Activated CD4-positive, alpha-beta memory T cell treated with anti-CD3 and anti-CD28 coated beads, Interleukin-2, amount 10 ng/mL, durations not matched to agents 7 days and 5 days (primary cell): ENCODE results near the gene POU5F1. TPM values are rescaled to one million over a fixed set of nuclear protein-coding genes. Genes with fewer than 3 reads are reported as not detected.
"Not testable (repeated sequence)": the region's sequence is repeated elsewhere in the genome, so short reads cannot be mapped to it uniquely, and the experiment has no call there.

Experiments
- CTCF ChIA-PET: fragments of 350-600 bp; sonication (Branson Sonifier 250); formaldehyde crosslinking; loops from one replicate; lab custom pipeline; 2021; ENCODE audit warnings: antibody characterized with exemption, inconsistent platforms; lab: Charles Lee
- POLR2A ChIA-PET: fragments of 350-600 bp; sonication (Branson Sonifier 250); formaldehyde crosslinking; loops from one replicate; lab custom pipeline; 2021; ENCODE audit warnings: antibody characterized with exemption; lab: Charles Lee
- DNase-seq: peaks from one replicate; pipeline ENCODE4 v3.0.0-alpha.2; 2020
- H3K27ac Mint-ChIP-seq: one replicate; pipeline ENCODE4 v1.8.0; 2021; ENCODE audit warnings: mild to moderate bottlenecking, mixed read lengths
- H3K27me3 Mint-ChIP-seq: one replicate; pipeline ENCODE4 v1.8.0; 2021; ENCODE audit warnings: mixed read lengths
- H3K36me3 Mint-ChIP-seq: one replicate; pipeline ENCODE4 v1.8.0; 2021; ENCODE audit warnings: low read depth, mixed read lengths
- H3K4me1 Mint-ChIP-seq: one replicate; pipeline ENCODE4 v1.8.0; 2021; ENCODE audit warnings: mixed read lengths
- H3K4me3 Mint-ChIP-seq: one replicate; pipeline ENCODE4 v1.8.0; 2021; ENCODE audit warnings: mild to moderate bottlenecking, mixed read lengths
- H3K9me3 Mint-ChIP-seq: one replicate; pipeline ENCODE4 v1.8.0; 2021; ENCODE audit warnings: mixed read lengths
- total RNA-seq, 2 experiments: library from RNA; stranded (reverse); gene quantifications; one replicate each; pipeline ENCODE4 v1.2.3, GENCODE V29; 2021

The POU5F1 gene
- total RNA-seq, 2 experiments from 2014 or later = not detected

DNA sequence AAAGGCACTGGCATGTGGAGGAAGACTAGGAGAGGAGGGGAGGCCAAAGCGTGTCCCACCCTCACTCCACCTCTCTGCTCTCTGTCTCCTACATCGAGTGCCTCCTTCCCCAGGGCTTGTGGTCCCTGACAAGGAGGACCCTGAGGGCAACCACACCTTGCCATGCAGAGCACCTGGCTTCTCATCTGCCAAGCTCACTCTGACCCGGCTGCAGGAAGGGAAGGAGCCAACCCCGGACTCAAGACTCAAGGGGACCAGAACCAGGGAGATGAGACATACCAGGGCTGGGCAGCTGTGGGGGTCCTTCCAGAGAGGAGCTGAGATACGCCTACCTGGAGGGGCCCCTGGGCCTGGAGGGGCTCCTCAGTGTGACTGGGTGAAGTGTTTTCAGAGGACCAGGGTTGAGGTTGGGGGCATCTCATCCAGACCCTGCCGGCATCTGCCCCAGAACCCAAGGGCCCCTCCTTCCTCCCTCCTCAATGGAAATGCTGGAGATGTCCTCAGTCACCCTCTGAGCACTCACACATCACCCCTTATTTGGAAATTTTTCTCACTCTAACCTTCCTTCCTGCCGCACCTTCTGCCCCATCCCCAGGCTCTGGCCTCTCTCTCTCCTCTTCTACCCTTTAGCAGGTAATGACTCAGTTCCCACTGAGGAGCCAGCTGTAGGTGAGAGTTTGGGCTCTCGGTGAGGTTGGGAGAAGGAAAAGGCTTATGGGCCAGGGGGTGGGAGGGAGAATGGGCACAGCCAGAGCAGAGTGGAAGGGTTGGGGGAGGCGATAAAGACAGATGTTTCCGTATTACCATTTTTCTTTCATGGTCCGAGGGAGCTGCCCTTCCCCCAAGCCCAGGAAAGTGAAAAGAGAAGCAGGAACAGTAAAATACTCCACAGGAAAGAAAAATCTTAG, 32.0 kb upstream of the POU5F1 start:
- H3K36me3 Mint-ChIP-seq = peaks cover 41% of the 10 kb centered on the region
- POLR2A ChIA-PET = interaction anchor here (0.7 to 2.2 kb wide), 10 partner anchors 9 to 1136 kb away, joined by 3 to 14 read pairs (median 4); partner anchors contain the start of gene HLA-B
- no peaks in the 10 kb centered on the region for H3K27me3 Mint-ChIP-seq
- peak overlapping the region; percentile 96 for H3K27ac Mint-ChIP-seq
- DNase-seq = no peak
- peak overlapping the region; percentile 86 for H3K4me3 Mint-ChIP-seq
- peaks cover 6% of the 10 kb centered on the region for H3K9me3 Mint-ChIP-seq
- H3K4me1 Mint-ChIP-seq = peaks cover 66% of the 10 kb centered on the region
- CTCF ChIA-PET = interaction anchor here (0.7 to 1.6 kb wide), 3 partner anchors 71 to 165 kb away, joined by 3 to 8 read pairs (median 3); no protein-coding TSS in a partner anchor

DNA sequence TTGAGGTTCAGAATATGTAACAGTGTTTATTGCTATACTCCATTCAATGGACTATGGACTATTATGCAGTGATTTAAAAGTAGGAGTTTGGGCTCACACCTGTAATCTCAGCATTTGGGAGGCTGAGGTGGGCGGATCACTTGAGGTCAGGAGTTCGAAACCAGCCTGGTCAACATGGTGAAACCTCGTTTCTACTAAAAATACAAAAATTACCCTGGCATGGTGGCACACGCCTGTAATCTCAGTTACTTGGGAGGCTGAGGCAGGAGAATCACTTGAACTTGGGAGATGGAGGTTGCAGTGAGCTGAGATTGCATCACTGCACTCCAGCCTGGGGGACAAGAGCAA, 28.6 kb upstream of the POU5F1 start:
- DNase-seq, H3K27me3 Mint-ChIP-seq, H3K9me3 Mint-ChIP-seq: not testable (repeated sequence)
- POLR2A ChIA-PET = interaction anchor here (0.7 to 5.3 kb wide), 8 partner anchors 10 to 166 kb away, joined by 3 to 52 read pairs (median 16); partner anchors contain the start of gene TCF19
- Mint-ChIP-seq H3K27ac (peak overlapping the region; percentile 97), H3K4me1 (peaks cover 74% of the 10 kb centered on the region), H3K4me3 (peak overlapping the region; percentile 91), H3K36me3 (peaks cover 49% of the 10 kb centered on the region)
- CTCF ChIA-PET = interaction anchor here (7.8 kb wide), 1 partner anchor 168 kb away, joined by 93 read pairs; no protein-coding TSS in a partner anchor

GRCh38 chr6:31197559-31198305, 27.2 kb upstream of the POU5F1 start:
- Mint-ChIP-seq H3K4me3 (peak overlapping the region; percentile 91), H3K27ac (peak overlapping the region; percentile 97), H3K36me3 (peaks cover 49% of the 10 kb centered on the region), H3K4me1 (peaks cover 61% of the 10 kb centered on the region), H3K9me3 (peaks cover 6% of the 10 kb centered on the region), H3K27me3 (no peaks in the 10 kb centered on the region)
- CTCF ChIA-PET = interaction anchor here (0.6 to 7.8 kb wide), 16 partner anchors 9 to 455 kb away, joined by 3 to 93 read pairs (median 4); partner anchors contain the start of genes BAG6 and PSORS1C2
- POLR2A ChIA-PET = interaction anchor here (0.6 to 5.3 kb wide), 39 partner anchors 11 to 1774 kb away, joined by 3 to 52 read pairs (median 4); partner anchors contain the start of genes DDX39B, HLA-B, MDC1 and MSH5
- peak; percentile 97 for DNase-seq

- Mint-ChIP-seq H3K4me1 (peaks cover 49% of the 10 kb centered on the region), H3K4me3 (peak overlapping the region; percentile 91)
- POLR2A ChIA-PET = interaction anchor here (1.0 to 5.3 kb wide), 29 partner anchors 10 to 581 kb away, joined by 3 to 52 read pairs (median 7); partner anchors contain the start of genes DDX39B, HLA-B, MSH5 and PSORS1C2
Measured at GRCh38 chr6:31196251-31197022, 26.0 kb upstream of the POU5F1 start.

DNA sequence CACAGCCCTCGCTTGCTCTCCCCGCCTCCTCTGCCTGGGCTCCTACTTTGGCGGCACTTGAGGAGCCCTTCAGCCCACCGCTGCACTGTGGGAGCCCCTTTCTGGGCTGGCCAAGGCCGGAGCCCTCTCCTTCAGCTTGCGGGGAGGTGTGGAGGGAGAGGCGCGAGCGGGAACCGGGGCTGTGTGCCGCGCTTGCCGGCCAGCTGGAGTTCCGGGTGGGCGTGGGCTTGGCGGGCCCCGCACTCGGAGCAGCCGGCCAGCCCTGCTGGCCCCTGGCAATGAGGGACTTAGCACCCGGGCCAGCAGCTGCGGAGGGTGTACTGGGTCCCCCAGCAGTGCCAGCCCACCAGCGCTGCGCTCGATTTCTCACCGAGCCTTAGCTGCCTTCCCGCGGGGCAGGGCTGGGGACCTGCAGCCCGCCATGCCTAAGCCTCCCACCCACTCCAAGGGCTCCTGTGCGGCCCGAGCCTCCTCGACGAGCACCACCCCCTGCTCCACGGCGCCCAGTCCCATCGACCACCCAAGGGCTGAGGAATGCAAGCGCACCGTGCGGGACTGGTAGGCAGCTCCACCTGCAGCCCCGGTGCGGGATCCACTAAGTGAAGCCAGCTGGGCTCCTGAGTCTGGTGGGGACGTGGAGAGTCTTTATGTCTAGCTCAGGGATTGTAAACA, 25.0 kb upstream of the POU5F1 start:
- H3K4me1 Mint-ChIP-seq = peaks cover 42% of the 10 kb centered on the region
- H3K27me3 Mint-ChIP-seq, H3K9me3 Mint-ChIP-seq, DNase-seq, H3K27ac Mint-ChIP-seq, H3K4me3 Mint-ChIP-seq: not testable (repeated sequence)
- POLR2A ChIA-PET = interaction anchor here (3.0 to 4.2 kb wide), 2 partner anchors 159 to 170 kb away, joined by 36 to 52 read pairs; no protein-coding TSS in a partner anchor
- CTCF ChIA-PET = interaction anchor here (1.4 to 7.8 kb wide), 5 partner anchors 15 to 171 kb away, joined by 3 to 93 read pairs (median 4); partner anchors contain the start of gene PSORS1C2
- H3K36me3 Mint-ChIP-seq = peaks cover 33% of the 10 kb centered on the region

More at GRCh38 chr6:31196251-31197022, 26.0 kb upstream of the POU5F1 start:
- Mint-ChIP-seq H3K27ac (peak overlapping the region; percentile 97), H3K36me3 (peaks cover 41% of the 10 kb centered on the region)
- DNase-seq, H3K27me3 Mint-ChIP-seq, H3K9me3 Mint-ChIP-seq: not testable (repeated sequence)
- CTCF ChIA-PET = interaction anchor here (0.7 to 7.8 kb wide), 17 partner anchors 9 to 266 kb away, joined by 3 to 93 read pairs (median 4); partner anchors contain the start of genes HLA-B, PSORS1C2 and TCF19

DNA sequence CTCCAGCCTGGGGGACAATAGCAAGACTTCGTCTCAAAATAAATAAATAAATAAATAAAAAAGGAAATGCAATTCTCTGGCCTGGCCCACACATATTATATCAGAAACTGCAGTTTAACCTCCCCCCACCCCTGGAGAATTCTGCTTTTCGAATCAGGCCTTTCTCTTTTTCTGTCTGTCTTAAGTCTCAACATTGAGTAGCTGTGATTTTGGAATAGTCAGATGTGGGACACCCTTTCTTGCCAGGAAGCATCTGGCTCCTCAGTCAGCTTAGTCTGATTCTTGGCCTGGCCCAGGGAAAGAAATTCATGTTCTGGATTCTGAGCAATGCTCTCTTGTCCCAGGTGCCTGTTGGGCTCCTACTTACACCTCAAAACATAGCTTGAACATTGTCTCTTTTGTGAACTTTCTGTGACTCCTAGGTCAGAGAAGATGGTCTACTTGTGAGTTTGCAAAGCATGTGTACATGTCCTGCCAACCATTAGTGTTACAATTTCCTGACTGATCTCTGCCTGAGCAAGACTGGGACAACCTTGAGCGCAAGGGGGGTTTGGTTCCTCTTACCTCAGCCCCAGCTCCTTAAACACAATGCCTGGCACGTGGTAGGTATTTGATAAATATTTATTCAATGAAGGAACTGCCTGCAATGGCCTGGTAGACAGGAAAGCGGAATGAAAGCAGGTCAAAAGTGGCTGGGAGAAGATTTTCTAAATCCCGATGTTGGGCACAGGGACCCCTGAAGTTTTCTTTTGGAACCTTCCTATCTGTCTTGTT, 23.8 kb upstream of the POU5F1 start:
- DNase-seq = no peak
- POLR2A ChIA-PET = interaction anchor here (1.2 kb wide), 1 partner anchor 172 kb away, joined by 6 read pairs; no protein-coding TSS in a partner anchor
- Mint-ChIP-seq H3K27me3 (no peaks in the 10 kb centered on the region), H3K4me1 (peaks cover 30% of the 10 kb centered on the region), H3K27ac (no peak overlapping the region), H3K36me3 (peaks cover 21% of the 10 kb centered on the region), H3K4me3 (no peak overlapping the region), H3K9me3 (no peaks in the 10 kb centered on the region)
- CTCF ChIA-PET = interaction anchor here (0.9 to 7.8 kb wide), 4 partner anchors 36 to 173 kb away, joined by 3 to 93 read pairs (median 6); partner anchors contain the start of genes CCHCR1 and TCF19

GRCh38 chr6:31193206-31193605, 22.7 kb upstream of the POU5F1 start:
- H3K27ac Mint-ChIP-seq = no peak overlapping the region
- no peak for DNase-seq
- CTCF ChIA-PET = interaction anchor here (1.0 to 7.8 kb wide), 10 partner anchors 12 to 174 kb away, joined by 3 to 93 read pairs (median 5); partner anchors contain the start of genes CCHCR1, PSORS1C2 and TCF19
- H3K27me3 Mint-ChIP-seq = no peaks in the 10 kb centered on the region
- H3K36me3 Mint-ChIP-seq = peaks cover 15% of the 10 kb centered on the region
- H3K4me3 Mint-ChIP-seq = no peak overlapping the region
- peaks cover 24% of the 10 kb centered on the region for H3K4me1 Mint-ChIP-seq
- H3K9me3 Mint-ChIP-seq = no peaks in the 10 kb centered on the region
- POLR2A ChIA-PET = no interaction called here

GRCh38 chr6:31192431-31193105, 22.1 kb upstream of the POU5F1 start:
- H3K4me1 Mint-ChIP-seq = peaks cover 22% of the 10 kb centered on the region
- POLR2A ChIA-PET, H3K4me3 Mint-ChIP-seq, H3K9me3 Mint-ChIP-seq, H3K27me3 Mint-ChIP-seq, H3K27ac Mint-ChIP-seq: not testable (repeated sequence)
- peaks cover 13% of the 10 kb centered on the region for H3K36me3 Mint-ChIP-seq
- CTCF ChIA-PET = interaction anchor here (0.5 to 7.8 kb wide), 16 partner anchors 10 to 1423 kb away, joined by 3 to 93 read pairs (median 4); partner anchors contain the start of genes CCHCR1, PSORS1C2 and TCF19
- peak; percentile 67 for DNase-seq

DNA sequence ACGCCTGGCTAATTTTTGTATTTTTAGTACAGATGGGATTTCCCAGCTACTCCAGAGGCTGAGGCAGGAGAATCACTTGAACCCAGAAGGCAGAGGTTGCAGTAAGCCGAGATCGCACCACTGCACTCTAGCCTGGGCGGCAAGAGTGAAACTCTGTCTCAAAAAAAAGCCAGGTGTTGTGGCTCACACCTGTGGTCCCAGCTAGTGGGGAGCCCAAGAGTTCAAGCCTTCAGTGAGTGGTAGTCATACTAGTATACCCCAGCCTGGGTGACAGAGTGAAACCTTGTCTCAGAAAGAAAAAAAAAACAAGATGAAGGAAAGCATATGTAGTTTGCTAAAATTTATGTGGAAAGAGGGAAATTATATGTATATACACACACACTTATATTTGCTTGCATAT, 20.0 kb upstream of the POU5F1 start:
- CTCF ChIA-PET = no interaction called here
- DNase-seq = no peak
- Mint-ChIP-seq H3K9me3 (no peaks in the 10 kb centered on the region), H3K4me3 (no peak overlapping the region), H3K27ac (no peak overlapping the region), H3K27me3 (no peaks in the 10 kb centered on the region), H3K4me1 (peaks cover 21% of the 10 kb centered on the region), H3K36me3 (peaks cover 3% of the 10 kb centered on the region)
- POLR2A ChIA-PET = no interaction called here

DNA sequence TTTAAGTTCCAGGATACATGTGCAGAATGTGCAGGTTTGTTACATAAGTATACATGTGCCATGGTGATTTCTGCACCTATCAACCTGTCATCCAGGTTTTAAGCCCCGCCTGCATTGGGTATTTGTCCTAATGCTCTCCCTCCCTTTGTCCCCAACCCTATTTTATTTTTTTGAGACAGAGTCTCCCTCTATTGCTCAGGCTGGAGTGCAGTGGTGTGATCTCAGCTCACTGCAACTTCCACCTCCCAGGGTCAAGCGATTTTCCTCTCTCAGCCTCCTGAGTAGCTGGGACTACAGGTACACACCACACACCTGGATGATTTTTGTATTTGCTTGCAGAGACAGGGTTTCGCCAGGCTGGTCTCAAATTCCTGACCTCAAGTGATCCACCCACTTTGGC, 18.7 kb upstream of the POU5F1 start:
- H3K4me1 Mint-ChIP-seq = peaks cover 17% of the 10 kb centered on the region
- CTCF ChIA-PET, H3K9me3 Mint-ChIP-seq, H3K36me3 Mint-ChIP-seq, POLR2A ChIA-PET, H3K4me3 Mint-ChIP-seq, DNase-seq, H3K27me3 Mint-ChIP-seq, H3K27ac Mint-ChIP-seq: not testable (repeated sequence)
